ENCODE results near the gene ZBTB38.

DNA sequence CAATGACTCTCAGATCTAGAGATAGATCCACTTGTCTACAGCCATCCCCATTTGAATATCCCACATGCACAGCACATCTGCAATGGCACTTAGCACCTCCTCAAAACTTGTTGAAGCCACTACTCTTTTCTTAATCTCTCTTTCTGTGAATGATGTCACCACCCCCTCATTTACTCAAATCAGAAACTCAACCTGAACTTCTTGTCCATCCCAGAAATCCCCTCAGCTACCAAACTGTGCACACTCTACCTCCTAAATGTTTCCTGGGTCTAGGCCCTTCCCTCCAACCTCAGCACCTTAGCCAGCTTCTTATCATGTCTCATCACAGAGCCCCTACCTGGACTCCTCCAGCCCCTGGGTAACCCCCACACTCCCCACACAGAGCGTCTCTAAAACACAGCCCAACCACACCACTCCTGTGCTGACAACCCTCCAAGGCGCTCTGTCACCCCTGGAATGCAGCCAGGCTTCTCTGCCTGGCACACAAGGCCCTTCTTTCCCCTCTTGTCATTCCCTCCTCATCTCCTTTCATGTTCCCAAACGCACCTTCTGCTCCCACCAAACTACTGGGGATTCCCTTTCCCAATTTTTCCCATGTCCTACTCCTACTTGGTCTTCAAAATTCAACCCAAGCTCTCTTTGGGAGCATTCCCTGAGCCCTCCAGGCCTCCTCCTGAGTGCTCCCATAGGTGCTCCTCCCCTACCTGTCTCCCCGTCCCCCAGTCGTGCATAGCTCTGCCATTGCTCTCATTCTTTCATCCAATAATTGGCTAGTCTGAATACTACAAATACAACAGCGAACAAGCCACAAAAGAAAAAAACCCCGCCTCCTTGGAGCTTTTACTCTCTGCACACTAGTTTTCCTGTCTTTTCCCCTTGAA is 39.8 kb upstream of the ZBTB38 start:
- TF ChIP-seq, protein P1, sequence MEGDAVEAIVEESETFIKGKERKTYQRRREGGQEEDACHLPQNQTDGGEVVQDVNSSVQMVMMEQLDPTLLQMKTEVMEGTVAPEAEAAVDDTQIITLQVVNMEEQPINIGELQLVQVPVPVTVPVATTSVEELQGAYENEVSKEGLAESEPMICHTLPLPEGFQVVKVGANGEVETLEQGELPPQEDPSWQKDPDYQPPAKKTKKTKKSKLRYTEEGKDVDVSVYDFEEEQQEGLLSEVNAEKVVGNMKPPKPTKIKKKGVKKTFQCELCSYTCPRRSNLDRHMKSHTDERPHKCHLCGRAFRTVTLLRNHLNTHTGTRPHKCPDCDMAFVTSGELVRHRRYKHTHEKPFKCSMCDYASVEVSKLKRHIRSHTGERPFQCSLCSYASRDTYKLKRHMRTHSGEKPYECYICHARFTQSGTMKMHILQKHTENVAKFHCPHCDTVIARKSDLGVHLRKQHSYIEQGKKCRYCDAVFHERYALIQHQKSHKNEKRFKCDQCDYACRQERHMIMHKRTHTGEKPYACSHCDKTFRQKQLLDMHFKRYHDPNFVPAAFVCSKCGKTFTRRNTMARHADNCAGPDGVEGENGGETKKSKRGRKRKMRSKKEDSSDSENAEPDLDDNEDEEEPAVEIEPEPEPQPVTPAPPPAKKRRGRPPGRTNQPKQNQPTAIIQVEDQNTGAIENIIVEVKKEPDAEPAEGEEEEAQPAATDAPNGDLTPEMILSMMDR (IDR thresholded peaks at IDR 0.05) = no peak
- TF ChIP-seq, protein P2, sequence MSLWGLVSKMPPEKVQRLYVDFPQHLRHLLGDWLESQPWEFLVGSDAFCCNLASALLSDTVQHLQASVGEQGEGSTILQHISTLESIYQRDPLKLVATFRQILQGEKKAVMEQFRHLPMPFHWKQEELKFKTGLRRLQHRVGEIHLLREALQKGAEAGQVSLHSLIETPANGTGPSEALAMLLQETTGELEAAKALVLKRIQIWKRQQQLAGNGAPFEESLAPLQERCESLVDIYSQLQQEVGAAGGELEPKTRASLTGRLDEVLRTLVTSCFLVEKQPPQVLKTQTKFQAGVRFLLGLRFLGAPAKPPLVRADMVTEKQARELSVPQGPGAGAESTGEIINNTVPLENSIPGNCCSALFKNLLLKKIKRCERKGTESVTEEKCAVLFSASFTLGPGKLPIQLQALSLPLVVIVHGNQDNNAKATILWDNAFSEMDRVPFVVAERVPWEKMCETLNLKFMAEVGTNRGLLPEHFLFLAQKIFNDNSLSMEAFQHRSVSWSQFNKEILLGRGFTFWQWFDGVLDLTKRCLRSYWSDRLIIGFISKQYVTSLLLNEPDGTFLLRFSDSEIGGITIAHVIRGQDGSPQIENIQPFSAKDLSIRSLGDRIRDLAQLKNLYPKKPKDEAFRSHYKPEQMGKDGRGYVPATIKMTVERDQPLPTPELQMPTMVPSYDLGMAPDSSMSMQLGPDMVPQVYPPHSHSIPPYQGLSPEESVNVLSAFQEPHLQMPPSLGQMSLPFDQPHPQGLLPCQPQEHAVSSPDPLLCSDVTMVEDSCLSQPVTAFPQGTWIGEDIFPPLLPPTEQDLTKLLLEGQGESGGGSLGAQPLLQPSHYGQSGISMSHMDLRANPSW (CRISPR knock-in tag; conservative IDR thresholded peaks at IDR 0.05; ENCODE audit: low read depth) = no peak
- no peak for TF ChIP-seq ZNF219 (CRISPR knock-in tag; IDR thresholded peaks at IDR 0.05; ENCODE audit: borderline replicate concordance)
